Fibroblast of lung (primary cell): Measurements from ENCODE around the gene BCL7A.
"Not testable (repeated sequence)": the region's sequence is repeated elsewhere in the genome, so short reads cannot be mapped to it uniquely, and the experiment has no call there.

Experiments used
- EZH2 ChIP-seq: IDR thresholded peaks from 2 replicates; pipeline ENCODE4 v1.5.1; 2012; ENCODE audit warnings: low read length, control low read depth, mild to moderate bottlenecking; ENCODE audit errors: missing control alignments
- TF ChIP-seq, protein P1 (sequence below), 2 donors: IDR thresholded peaks in 1 of 2; conservative IDR thresholded peaks in 1 of 2; 1 replicate in 1 of 2; 2 replicates in 1 of 2; pipeline ENCODE4 v1.5.1; 2011 to 2012; ENCODE audit warnings: low read length in 2 of 2, control low read depth in 1 of 2, inconsistent platforms in 1 of 2, low read depth in 1 of 2, mild to moderate bottlenecking in 1 of 2

DNA sequence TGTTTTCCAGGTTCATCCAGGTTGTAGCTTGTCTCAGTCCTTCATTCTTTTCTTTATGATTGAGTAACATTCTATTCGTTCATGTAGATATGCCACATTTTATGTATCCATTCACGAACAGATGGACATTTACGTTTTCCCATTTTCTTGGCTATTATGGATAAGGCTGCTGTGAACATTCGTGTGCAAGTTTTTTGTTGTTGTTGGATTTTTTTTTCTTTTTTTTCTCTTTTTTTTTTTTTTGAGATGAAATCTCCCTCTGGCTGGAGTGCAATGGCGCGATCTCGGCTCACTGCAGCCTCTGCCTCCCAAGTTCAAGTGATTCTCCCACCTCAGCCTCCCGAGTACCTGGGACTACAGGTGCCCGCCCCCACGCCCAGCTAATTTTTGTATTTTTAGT lies 33.2 kb upstream of the BCL7A start:
- not testable (repeated sequence) for TF ChIP-seq EZH2
- TF ChIP-seq, protein P1, sequence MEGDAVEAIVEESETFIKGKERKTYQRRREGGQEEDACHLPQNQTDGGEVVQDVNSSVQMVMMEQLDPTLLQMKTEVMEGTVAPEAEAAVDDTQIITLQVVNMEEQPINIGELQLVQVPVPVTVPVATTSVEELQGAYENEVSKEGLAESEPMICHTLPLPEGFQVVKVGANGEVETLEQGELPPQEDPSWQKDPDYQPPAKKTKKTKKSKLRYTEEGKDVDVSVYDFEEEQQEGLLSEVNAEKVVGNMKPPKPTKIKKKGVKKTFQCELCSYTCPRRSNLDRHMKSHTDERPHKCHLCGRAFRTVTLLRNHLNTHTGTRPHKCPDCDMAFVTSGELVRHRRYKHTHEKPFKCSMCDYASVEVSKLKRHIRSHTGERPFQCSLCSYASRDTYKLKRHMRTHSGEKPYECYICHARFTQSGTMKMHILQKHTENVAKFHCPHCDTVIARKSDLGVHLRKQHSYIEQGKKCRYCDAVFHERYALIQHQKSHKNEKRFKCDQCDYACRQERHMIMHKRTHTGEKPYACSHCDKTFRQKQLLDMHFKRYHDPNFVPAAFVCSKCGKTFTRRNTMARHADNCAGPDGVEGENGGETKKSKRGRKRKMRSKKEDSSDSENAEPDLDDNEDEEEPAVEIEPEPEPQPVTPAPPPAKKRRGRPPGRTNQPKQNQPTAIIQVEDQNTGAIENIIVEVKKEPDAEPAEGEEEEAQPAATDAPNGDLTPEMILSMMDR (conservative IDR thresholded peaks at IDR 0.05 in 1 of 2, IDR thresholded peaks at IDR 0.05 in 1 of 2; ENCODE audit: low read depth in 1 of 2, low read length in 2 of 2), result not testable (repeated sequence)
